Heart left ventricle (tissue), 16 donors: ENCODE measurements around the gene KIF26A. TPM values are rescaled to one million over a fixed set of nuclear protein-coding genes. Genes with fewer than 3 reads are reported as not detected.

Source experiments
- ATAC-seq, 4 donors: fragments of 200-7000 bp; cut with Tn5 transposase; one replicate each; pipeline ENCODE4 v1.9.1; 2020 to 2022; ENCODE audit warnings: moderate library complexity in 4 of 4, mild to moderate bottlenecking in 3 of 4, moderate number of reproducible peaks in 1 of 4
- DNase-seq, 5 donors: peaks; one replicate each; pipeline ENCODE4 v3.0.0-alpha.2; 2020
- H3K27ac ChIP-seq, 12 donors: fragments of 200-600 bp; sonication (generic) in 4 of 12; one replicate each; pipeline versions ENCODE4 v1.5.0 to v1.8.0; 2016 to 2022; ENCODE audit warnings: mild to moderate bottlenecking in 2 of 12
- H3K27me3 ChIP-seq, 9 donors: fragments of 200-600 bp; sonication (generic) in 2 of 9; one replicate each; pipeline versions ENCODE4 v1.5.1 to v1.8.0; 2016 to 2022; ENCODE audit warnings: mild to moderate bottlenecking in 3 of 9
- H3K36me3 ChIP-seq, 9 donors: fragments of 200-600 bp; sonication (generic) in 2 of 9; one replicate each; pipeline versions ENCODE4 v1.5.0 to v1.8.0; 2018 to 2022; ENCODE audit warnings: mild to moderate bottlenecking in 2 of 9
- H3K4me1 ChIP-seq, 12 donors: fragments of 200-600 bp; sonication (generic) in 4 of 12; one replicate each; pipeline versions ENCODE4 v1.5.0 to v1.8.0; 2016 to 2022; ENCODE audit warnings: mild to moderate bottlenecking in 3 of 12
- H3K4me3 ChIP-seq, 12 donors: fragments of 200-600 bp; sonication (generic) in 4 of 12; one replicate each; pipeline versions ENCODE4 v1.5.0 to v1.8.0; 2017 to 2022; ENCODE audit warnings: mild to moderate bottlenecking in 9 of 12, moderate library complexity in 4 of 12
- H3K9me3 ChIP-seq, 12 donors: fragments of 200-600 bp; sonication (generic) in 4 of 12; one replicate each; pipeline versions ENCODE4 v1.5.0 to v1.8.0; 2016 to 2022; ENCODE audit warnings: mild to moderate bottlenecking in 1 of 12
- CTCF ChIP-seq, 12 donors: fragments of 200-600 bp; sonication (generic) in 4 of 12; IDR thresholded peaks; one replicate each; pipeline versions ENCODE4 v1.5.0 to v1.8.0; 2018 to 2022; ENCODE audit warnings: antibody characterized with exemption in 12 of 12, mild to moderate bottlenecking in 5 of 12
- POLR2A ChIP-seq, 2 donors: fragments of 450-650 bp; IDR thresholded peaks; one replicate each; pipeline ENCODE4 v1.6.1; 2017; ENCODE audit warnings: antibody characterized with exemption in 2 of 2, mild to moderate bottlenecking in 2 of 2, moderate library complexity in 2 of 2
- WGBS, 4 donors: extraction: QIAGEN DNeasy Blood & Tissue Kit in 2 of 4; methylation state at CpG; one replicate each; pipeline versions ENCODE4 v1.1.5 to v1.1.7; 2013 to 2018; 5-methylcytosine and 5-hydroxymethylcytosine counted together
- intact Hi-C, 10 donors: fragments of 100-400 bp; cut with DNase I; formaldehyde crosslinking; loops; one replicate each; pipeline versions ENCODE4 v1.11.1 to v1.14.2; 2022
- polyA plus RNA-seq, 2 donors: library from polyadenylated mRNA; stranded (reverse); fragments of 200-250 nt; gene quantifications; one replicate each; pipeline ENCODE4 v1.2.3, GENCODE V29; 2013
- total RNA-seq, 9 donors: library from RNA; depleted of rRNA in 2 of 9; stranded (reverse); fragments of >200 nt in 2 of 9; fragmentation: NEBNext Ultra II Directional in 3 of 9; extraction: Animal tissue kit (Norgen Biotek cat#: 25700) in 3 of 9; gene quantifications; one replicate each; pipeline versions ENCODE4 v1.1.0 to v1.2.4, GENCODE V29; 2016 to 2023
- donor health status: ischemic (EF 13 %, LVEDD 7.1; RV severe dilation, severe dysfunction).
- donor health status: healthy with polysubstance abuse.
- donor health status: DM: no; HTN: yes; CAD: no.
- donor health status: DM: no; HTN: no; CAD: no.
- donor health status: ischemic (EF 25% LVEDD 6.9; RV normal size, moderate dysfunction).
- donor health status: ischemic (EF 25% LVEDD 5.7; RV mildly dilated, moderate dysfunction).
- donor health status: healthy.
- donor health status: DM: yes; HTN: yes; CAD: no.
- donor health status: ischemic (EF 35%, LVEDD 5.7; RV mildly dilated, moderate dysfunction).
- donor health status: nonischemic (EF 11% LVEDD 7.7; RV severe dilation, severe dysfunction).
- donor health status: DM: yes; HTN: yes; CAD: no.
- donor health status: PGD.
- donor health status: ischemic (EF 29% LVEDD 5.4; RV normal size, mild dysfunction).
- donor health status: nonischemic (EF 23%, LVEDD 6.1; RV moderate dilation, normal function).

The KIF26A gene
- total and polyA plus RNA-seq, 11 donors = 4.9 to 12.6 (median 7.8) TPM

GRCh38 chr14:104144911-104145825, 6.8 kb downstream of the KIF26A start:
- TF ChIP-seq CTCF (IDR thresholded peaks at IDR 0.05) = no peak
- TF ChIP-seq POLR2A (IDR thresholded peaks at IDR 0.05) = no peak
- DNase-seq = peak in 4 of 5 donors; percentile 8 to 43 (median 26)

GRCh38 chr14:104145826-104146601, 7.6 kb downstream of the KIF26A start:
- Histone ChIP-seq H3K4me1 (peaks cover 0 to 58% (median 18%) of the 10 kb centered on the region in 12 donors), H3K9me3 (no peaks in the 10 kb centered on the region), H3K27me3 (no peaks in the 10 kb centered on the region), H3K4me3 (no peak overlapping the region), H3K27ac (no peak overlapping the region), H3K36me3 (no peaks in the 10 kb centered on the region)
- DNase-seq (peak in 3 of 5 donors; percentile 11 to 30 (median 19)), ATAC-seq (no peak)
- TF ChIP-seq CTCF (IDR thresholded peaks at IDR 0.05) = no peak
- TF ChIP-seq POLR2A (IDR thresholded peaks at IDR 0.05) = no peak
- WGBS, 4 donors = 80 to 86% (median 81%) methylated on average over 13 to 15 of the region's 15 CpGs
- intact Hi-C loops = loop anchor here in 2 of 10 donors (10.0 kb wide), 2 partner anchors 79 to 149 kb away; no protein-coding TSS in a partner anchor

More at GRCh38 chr14:104144911-104145825, 6.8 kb downstream of the KIF26A start:
- Histone ChIP-seq H3K4me3 (no peak overlapping the region), H3K27ac (no peak overlapping the region), H3K36me3 (no peaks in the 10 kb centered on the region), H3K27me3 (peaks cover 0 to under 1% (median 0%) of the 10 kb centered on the region in 9 donors), H3K9me3 (no peaks in the 10 kb centered on the region), H3K4me1 (peaks cover 0 to 55% (median 14%) of the 10 kb centered on the region in 12 donors)
- intact Hi-C loops = loop anchor here in 4 of 10 donors (5.0 to 10.0 kb wide), 4 partner anchors 42 to 407 kb away; no protein-coding TSS in a partner anchor
- no peak for ATAC-seq
- 83 to 87% (median 86%) methylated on average over 34 to 37 of the region's 37 CpGs for WGBS, 4 donors

GRCh38 chr14:104146651-104147345, 8.4 kb downstream of the KIF26A start:
- DNase-seq = peak in 3 of 5 donors; percentile 19 to 37 (median 19)
- H3K4me1 ChIP-seq = peaks cover 0 to 57% (median 18%) of the 10 kb centered on the region in 12 donors
- WGBS, 4 donors = 86 to 91% (median 88%) methylated on average over 17 to 22 of the region's 22 CpGs

More at GRCh38 chr14:104146651-104147345, 8.4 kb downstream of the KIF26A start:
- no peak for TF ChIP-seq CTCF (IDR thresholded peaks at IDR 0.05)
- no peak for TF ChIP-seq POLR2A (IDR thresholded peaks at IDR 0.05)
- H3K27ac ChIP-seq = no peak overlapping the region
- no peak overlapping the region for H3K4me3 ChIP-seq
- intact Hi-C loops = loop anchor here in 2 of 10 donors (10.0 kb wide), 2 partner anchors 78 to 148 kb away; no protein-coding TSS in a partner anchor
- no peaks in the 10 kb centered on the region for H3K36me3 ChIP-seq
- H3K9me3 ChIP-seq = no peaks in the 10 kb centered on the region
- no peaks in the 10 kb centered on the region for H3K27me3 ChIP-seq
- ATAC-seq = no peak
